ENCODE measurements around the gene TAMM41.

DNA sequence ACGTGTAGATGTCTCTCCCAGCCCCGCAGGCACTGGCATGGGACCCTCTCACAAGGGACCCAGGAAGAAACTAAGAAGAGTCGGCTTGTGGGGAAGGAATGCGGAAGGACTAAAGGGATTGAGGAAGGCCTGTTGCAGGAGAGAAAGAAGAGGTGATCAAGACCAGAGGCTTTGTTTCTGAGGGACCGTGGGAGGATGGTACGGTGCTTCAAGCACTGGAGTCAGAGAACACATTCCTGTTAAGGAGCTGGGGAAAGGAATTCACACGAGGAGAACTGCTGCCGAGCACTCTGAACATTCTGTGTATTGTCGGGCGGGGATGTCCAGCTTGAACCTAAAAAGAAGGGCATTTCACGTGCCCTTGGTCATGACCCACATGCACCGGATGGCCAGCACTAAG lies 91.4 kb downstream of the TAMM41 start:
- TF ChIP-seq, protein P1, sequence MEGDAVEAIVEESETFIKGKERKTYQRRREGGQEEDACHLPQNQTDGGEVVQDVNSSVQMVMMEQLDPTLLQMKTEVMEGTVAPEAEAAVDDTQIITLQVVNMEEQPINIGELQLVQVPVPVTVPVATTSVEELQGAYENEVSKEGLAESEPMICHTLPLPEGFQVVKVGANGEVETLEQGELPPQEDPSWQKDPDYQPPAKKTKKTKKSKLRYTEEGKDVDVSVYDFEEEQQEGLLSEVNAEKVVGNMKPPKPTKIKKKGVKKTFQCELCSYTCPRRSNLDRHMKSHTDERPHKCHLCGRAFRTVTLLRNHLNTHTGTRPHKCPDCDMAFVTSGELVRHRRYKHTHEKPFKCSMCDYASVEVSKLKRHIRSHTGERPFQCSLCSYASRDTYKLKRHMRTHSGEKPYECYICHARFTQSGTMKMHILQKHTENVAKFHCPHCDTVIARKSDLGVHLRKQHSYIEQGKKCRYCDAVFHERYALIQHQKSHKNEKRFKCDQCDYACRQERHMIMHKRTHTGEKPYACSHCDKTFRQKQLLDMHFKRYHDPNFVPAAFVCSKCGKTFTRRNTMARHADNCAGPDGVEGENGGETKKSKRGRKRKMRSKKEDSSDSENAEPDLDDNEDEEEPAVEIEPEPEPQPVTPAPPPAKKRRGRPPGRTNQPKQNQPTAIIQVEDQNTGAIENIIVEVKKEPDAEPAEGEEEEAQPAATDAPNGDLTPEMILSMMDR (IDR thresholded peaks at IDR 0.05) = no peak
- no peak for TF ChIP-seq ZFX (IDR thresholded peaks at IDR 0.05; ENCODE audit: borderline replicate concordance)
